Erythroblast (primary cell): Measurements from ENCODE around the gene SCART1.
"Not testable (repeated sequence)": the region's sequence is repeated elsewhere in the genome, so short reads cannot be mapped to it uniquely, and the experiment has no call there.

ENCODE experiments used
- DNase-seq, 2 experiments: peaks; one replicate each; lab custom pipeline; 2025; lab: John Stamatoyannopoulos, UW
- GATA1 ChIP-seq: IDR thresholded peaks from 2 replicates; pipeline ENCODE4 v1.6.1; 2011; ENCODE audit warnings: low read depth, mild to moderate bottlenecking, control low read depth, low read length, moderate library complexity
- POLR2A ChIP-seq: IDR thresholded peaks from 2 replicates; pipeline ENCODE4 v1.6.1; 2011; ENCODE audit warnings: mild to moderate bottlenecking, low read length

SCART1 gene

DNA sequence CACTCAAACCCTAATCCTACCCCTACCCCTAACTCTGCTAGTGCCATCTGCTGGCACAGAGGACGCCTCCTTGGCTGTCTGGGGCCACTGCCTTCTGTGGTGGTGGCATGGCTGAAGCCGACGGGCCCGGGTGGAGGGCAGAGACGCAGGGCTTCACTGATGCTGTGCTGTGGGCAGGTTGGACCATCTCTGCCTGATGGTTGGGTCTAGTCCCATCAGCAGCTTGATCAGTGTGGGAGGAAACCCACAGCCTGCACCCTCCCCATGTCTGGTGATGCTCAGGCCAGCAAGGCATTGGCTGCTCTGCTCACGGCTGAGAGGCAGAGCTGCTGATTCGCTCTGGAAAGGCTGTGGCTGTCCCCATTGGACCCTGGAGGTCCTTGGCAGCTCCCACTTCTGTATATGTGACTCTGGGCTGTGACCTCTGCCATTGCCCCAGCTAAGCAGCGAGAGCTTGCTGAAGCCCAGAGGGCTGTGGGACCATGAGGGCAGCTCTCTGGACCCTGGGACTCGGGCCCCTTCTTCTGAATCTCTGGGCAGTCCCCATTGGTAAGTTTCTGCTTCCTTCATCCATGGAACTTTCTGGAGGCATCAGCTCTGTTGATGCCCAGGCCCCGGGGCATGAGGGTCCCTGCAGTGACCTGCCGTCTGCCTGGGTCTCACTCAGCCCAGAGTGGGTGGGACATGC lies at the start of gene SCART1:
SCART1 (plus strand) TSS at position 430 of the 688 bp plus-strand sequence; CDS start at position 483, 53 bp downstream.
- TF ChIP-seq POLR2A (no peak), GATA1 (no peak)
- no peak for DNase-seq

DNA sequence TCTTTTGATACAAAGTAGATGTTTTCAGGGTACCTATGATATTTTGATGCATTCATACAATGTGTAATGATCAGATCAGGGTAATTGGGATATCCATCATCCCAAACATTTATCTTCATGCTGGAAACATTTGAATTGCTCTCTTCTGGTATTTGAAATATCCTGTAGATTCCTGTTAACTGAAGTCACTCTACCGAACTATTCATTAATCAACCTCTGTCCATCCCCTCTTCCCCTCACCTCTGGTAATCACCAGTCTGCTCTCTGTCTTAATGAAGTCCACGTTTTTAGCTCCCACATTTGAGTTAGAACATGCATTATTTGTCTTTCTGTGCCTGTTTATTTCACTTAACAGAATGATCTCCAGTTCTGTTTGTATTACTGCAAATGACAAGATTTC lies 48.5 kb upstream of the SCART1 start:
- TF ChIP-seq GATA1 (no peak), POLR2A (no peak)
- DNase-seq, result no peak

DNA sequence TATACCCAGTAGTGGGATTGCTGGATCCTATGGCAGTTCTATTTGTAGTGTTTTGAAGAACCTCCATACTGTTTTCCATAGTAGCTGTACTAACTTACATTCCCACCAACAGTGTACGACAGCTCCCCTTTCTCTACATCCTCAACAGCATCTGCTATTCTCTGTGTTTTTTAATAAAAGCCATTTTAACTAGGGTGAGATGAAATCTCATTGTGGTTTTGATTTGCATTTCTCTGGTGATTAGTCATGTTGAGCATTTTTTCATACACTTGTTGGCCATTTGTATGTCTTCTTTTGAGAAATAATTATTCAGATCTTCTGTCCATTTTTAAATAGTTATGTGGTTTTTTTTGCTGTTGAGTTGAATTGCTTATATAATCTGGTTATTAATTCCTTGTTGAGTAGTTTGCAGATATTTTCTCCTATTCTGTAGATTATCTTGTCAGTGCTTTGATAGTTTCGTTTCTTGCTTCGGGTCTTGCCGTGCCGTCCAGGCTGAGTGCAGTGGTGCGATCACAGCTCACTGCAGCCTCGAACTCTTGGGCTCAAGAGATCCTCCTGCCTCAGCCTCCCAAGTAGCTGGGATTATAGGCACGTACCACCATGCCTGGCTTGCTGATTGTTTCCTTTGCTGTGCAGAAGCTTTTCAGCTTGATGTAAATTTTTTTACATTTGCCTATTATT lies 47.8 kb upstream of the SCART1 start:
- DNase-seq, result no peak
- TF ChIP-seq GATA1, result no peak
- TF ChIP-seq POLR2A, result no peak

DNA sequence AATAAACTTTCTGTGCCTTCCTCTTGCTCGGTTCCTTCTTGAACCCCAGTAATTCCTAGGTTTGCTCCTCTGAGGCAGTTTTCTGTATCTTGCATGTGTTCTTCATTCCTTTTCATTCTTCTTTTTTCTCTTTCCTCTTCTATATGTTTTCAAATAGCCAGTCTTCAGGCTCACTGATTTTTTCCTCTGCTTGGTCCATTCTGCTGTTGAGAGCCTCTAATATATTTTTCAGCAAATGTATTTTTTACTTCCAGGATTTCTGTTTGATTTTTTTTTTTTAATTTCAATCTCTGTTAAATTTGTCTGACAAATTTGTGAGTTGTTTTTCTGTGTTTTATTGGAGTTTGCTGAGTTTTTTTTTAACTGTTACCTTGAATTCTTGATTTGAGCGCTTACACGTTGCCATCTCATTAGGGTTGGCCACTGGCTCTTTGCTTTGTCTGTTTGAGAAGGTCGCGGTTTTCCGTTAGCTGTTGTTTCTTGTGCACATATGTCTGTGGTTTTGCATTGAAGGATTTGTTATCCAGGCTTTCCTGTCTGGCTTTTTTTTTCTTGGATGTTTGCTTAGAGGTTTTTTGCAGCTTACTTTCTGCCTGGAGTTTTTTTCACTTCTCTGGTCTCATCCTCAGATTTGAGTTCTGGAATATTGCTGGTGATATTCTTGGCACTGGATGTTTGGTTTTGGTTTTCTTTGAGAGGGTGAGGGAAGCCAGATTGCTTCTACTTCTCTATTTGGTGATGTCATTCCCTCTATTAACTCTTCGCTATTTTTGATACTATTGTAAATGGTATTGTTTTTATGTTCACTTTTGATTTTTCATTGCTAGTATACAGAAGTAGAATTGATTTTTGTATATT lies 42.0 kb upstream of the SCART1 start:
- no peak for TF ChIP-seq POLR2A
- no peak for TF ChIP-seq GATA1
- DNase-seq, result no peak

DNA sequence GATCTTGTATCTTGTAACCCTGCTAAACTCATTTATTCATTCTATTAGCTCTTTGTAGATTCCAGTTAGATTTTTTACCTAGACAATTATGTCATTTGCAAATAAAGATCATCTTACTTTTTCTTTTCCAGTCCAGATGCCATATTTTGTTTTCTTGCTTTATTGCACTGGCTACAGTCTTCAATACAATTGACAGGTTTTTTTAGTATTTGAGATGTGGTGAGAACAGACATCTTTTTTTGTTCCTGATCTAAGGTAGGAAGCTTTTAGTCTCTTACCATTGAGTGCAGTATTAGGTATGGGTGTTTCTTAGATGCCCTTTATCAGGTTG lies 41.4 kb upstream of the SCART1 start:
- DNase-seq, result no peak

DNA sequence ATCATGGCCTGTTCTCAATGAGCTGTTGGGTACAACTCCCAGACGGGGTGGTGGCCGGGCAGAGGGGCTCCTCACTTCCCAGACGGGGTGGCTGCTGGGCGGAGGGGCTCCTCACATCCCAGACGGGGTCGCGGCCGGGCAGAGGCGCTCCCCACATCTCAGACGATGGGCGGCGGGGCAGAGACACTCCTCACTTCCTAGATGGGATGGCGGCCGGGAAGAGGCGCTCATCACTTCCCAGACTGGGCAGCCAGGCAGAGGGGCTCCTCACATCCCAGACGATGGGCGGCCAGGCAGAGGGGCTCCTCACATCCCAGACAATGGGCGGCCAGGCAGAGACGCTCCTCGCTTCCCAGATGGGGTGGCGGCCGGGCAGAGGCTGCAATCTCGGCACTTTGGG lies 39.3 kb upstream of the SCART1 start:
- DNase-seq, result not testable (repeated sequence)

More for the DNA sequence above, 41.4 kb upstream of the SCART1 start:
- TF ChIP-seq GATA1 (no peak), POLR2A (no peak)

DNA sequence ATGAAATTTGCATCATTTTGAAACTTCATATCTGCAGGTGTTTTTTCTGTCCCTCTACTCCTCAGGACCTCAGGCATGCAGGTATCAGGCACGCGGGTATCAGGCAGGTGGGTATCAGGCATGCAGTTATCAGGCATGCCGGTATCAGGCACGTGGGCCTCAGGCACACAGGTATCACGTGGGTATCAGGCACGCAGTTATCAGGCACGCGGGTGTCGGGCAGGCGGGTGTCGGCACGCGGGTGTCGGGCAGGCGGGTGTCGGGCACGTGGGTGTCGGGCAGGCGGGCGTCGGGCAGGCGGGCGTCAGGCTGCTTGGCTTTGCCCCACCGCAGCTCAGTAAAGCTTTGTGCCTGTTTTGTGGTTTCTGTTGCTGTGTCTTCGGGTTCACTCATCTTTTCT lies 38.0 kb upstream of the SCART1 start:
- TF ChIP-seq GATA1 (no peak), POLR2A (no peak)

DNA sequence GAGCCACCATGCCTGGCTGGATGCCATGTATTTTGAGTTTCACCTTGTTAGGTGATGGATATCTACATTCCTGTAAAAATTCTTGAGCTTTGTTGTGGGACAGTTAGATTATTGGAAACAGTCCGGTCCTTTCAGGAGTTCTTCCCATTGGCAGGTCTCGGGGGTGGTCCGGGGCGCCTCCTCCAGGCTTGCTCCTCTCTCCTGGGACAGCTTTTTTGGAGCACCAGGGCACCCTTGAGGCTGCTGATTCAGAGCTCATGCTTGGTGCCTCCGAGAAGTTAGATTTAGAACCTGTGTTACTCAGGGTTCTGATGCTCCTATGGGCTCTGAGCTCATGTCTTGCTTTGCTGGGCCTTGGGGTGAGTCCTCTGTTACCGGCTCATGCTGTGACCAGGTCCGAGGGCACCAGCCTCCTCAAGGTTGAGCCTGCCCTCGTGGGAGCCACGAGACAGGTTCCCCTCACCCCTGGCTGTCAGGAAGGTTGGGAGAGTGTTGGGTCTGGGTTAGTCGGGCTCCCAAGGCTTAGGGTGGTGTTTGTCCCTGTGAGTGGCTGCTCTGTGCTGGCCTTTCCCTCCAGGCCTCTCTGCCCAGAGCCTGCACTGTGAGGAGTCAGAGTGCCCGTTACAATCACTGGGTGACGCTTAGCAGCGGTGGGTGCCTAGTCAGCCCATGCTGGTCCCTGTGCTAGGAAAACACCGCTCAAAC lies 35.3 kb upstream of the SCART1 start:
- DNase-seq, result no peak
- TF ChIP-seq GATA1 (no peak), POLR2A (no peak)

More for the DNA sequence above, 38.0 kb upstream of the SCART1 start:
- no peak for DNase-seq

DNA sequence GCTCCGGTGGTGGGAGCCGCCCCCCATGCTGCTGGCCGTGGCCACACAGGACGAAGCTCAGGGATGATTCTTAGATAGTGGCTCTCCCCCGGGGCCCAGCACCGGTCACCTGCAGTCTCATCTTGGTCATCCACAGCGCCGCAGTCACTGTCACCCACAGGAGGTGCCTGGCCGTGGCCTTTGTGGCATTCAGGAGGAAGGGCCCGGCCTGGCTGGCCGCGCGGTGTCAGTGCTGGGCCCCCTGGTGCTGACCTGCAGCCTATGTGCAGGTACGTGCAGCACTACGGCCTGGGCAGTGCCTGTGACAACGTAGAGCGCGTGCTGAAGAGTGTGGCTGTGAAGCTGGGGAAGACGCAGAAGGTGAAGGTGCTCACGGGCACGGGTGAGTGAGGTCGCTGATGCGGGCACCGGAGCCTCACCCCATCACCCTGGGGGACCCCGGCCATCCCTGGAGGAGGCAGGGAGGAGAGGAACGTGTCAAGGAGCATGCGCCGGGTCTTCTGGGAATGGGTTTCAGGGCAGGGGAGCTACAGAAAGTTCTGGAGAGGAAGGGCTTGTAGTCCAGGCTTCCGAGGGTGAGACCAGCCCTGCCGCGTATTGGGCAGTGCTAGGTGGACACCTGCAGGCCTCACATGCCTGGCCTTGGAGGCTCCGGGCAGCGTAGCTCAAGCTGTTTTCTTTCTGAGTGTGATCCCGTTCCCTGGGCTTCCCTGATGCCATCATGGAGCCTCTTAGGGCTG lies 34.4 kb upstream of the SCART1 start:
- no peak for DNase-seq
- no peak for TF ChIP-seq POLR2A
- TF ChIP-seq GATA1, result no peak

DNA sequence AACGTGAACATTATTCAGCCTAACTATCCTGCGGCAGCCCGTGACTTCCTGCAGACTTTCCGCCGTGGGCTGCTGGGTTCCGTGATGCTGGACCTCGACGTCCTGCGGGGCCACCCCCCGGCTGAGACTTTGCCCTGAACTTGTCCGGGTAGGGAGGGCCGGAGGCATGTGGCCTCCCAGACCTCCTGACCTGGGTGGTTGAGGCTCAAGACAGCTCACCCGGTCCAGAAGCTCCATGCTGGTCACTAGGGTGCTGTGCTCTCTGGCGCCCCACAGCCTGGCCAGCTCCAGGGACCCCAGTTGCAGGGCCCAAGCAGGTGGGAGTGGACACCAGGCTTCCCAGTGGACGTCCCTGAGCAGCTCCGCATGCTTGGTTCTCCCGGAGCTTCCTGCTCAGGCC lies 33.7 kb upstream of the SCART1 start:
- TF ChIP-seq POLR2A (no peak), GATA1 (no peak)
- DNase-seq, result no peak

DNA sequence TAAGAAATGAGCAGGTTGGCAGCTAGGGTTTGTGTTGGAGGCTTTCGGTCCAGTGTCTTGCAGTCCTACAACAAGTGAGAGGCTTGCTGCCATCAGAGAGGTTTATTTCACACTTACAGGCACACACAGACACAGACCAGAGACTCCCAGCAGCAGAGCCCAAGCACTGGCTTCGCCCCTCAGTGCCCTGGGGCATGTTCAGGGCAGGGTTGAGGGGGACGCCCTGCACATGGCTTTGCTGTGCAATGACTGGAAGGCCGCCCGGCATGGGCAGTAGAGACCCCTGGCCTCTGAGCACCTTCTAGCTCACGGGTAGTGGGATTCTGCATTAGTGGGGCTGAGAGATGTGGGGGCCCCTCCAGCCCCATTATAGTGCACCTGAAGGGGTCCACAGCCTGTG lies 33.2 kb upstream of the SCART1 start:
- no peak for TF ChIP-seq GATA1
- TF ChIP-seq POLR2A, result no peak
- DNase-seq, result no peak

DNA sequence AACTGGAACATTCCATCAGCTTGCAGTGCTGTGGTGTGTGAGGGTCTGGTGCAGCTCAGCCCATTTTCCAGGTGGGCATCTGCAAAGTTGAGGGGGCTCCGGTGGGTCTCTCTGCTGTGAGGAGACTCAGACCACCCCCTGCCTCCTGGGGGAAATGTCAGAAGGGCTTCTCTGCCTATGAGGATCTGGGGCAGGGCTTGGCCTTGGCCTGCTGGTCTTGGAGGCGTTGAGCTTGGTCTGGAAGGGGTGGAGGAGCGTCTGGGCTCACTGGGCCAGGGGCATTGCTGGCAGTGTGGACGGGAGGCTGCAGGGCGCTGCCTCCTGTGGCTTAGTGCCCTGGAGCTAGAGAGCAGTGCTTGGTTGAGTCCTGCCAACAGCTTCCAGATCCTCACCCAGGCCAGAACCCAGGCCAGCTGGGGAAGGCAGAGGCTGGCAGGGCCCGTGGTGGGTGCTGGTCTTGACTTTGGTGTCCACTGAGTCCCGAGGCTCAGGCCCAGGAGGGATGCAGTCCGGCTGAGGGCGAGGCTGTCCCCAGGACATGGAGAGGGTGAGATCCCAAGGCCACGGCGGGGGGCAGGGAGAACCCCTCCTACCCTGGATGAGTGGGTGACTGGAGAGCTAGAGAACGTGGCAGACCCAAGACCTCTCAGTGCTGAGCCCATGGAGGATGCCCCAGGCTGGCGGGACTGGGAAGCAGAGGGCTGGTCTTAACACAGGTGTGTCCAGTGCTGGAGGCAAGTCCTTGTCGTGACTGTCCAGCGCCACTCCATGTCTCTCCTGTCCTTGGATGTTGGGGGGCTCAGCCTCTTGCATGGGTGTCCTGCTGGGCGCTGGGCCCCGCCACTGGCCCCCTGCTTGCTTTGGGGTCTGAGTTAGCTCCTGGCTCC lies 32.2 kb upstream of the SCART1 start:
- TF ChIP-seq POLR2A, result no peak
- no peak for DNase-seq
